ENCODE measurements around the gene PRMT3.
"Not testable (repeated sequence)": the region's sequence is repeated elsewhere in the genome, so short reads cannot be mapped to it uniquely, and the experiment has no call there.

Gene PRMT3

DNA sequence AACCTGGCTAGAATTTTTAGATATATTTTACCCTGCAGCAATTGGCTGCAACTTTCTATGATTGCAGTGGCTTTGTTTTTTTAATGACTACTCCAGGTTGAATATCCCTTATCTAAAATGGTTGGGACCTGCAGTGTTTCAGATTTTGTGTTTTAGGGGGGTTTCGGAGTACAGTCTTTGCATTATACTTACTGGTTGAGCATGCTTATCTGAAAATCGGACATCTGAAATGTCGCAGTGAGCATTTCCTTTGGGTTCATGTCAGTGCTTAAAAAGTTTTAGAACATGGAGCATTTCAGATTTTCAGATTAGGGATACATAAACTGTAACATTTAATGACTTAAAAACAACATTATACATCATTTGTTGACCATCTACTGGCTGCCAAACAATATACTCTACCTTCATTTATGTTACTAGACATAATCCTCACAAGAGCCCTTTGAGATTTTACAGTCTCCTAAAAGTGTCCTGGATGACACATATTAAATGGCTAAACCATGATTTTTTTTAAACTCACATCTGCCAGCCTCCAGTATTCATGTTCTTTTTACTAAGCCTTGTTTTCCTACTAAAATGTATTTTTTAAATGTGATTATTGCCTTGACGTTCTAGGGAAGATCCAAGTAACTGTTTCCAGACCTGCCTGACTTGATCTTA is 66.3 kb downstream of the PRMT3 start:
- in situ Hi-C loops (cut with MboI; ENCODE audit: low sequenced_read_pairs) = no loop called here

DNA sequence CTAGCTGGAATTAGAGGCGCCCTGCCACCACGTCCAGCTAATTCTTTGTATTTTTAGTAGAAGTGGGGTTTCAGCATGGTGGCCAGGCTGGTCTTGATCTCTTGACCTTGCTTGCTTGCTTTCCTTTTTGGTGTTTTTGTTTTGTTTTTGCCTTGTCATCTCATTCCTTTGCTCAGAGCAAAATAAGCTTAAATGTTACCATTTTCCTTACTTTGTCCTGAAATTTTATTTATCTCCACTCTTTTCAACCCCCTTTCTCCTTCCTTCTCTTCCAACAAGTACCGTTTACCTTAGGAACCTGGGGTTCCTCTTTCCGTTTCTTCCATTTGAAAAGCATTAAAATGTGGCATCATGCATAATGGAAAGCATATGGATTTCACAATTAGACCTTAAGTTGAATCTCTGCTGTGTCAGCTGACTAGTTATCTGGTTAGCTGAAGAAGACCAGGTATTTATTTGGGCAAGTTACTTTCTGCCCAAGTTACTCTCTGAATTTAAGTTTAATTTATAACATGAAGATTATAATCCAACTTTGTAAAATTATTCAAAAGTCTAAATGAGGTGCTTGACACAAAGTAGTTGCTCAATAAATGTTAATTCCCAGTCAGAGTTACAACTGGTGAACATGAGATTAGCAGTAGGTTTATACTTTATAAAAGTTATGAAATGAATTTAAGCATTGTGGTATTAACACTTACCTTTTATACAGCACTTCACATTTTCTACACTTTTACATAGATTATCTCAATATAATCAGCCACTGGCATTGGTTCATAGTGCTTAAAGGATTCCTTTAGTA is 69.7 kb downstream of the PRMT3 start:
- in situ Hi-C loops (cut with MboI; ENCODE audit: low sequenced_read_pairs) = no loop called here

GRCh38 chr11:20457934-20458680 is 70.6 kb downstream of the PRMT3 start:
- in situ Hi-C loops (cut with MboI; ENCODE audit: low sequenced_read_pairs) = no loop called here

GRCh38 chr11:20458905-20459632 is 71.6 kb downstream of the PRMT3 start:
- in situ Hi-C loops (cut with MboI; ENCODE audit: low sequenced_read_pairs) = no loop called here

DNA sequence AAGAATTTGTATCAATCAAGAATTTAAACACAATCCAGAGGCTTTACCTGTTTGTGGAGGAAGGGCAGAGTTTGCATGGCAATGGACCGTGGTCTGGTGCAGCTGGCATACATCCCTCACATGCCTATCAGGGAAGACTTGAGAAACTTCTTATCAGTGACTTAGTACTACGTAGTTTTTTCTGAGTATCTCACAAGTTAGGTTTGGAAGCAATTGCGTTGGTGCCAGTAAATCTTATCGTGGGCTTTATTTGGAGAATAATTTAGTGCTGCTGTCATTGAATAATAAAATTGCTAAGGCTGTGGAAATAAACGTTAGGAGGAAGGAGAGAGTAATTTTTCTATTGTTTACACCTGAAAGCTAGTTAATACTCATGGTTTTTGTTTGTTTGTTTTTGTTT is 72.3 kb downstream of the PRMT3 start:
- in situ Hi-C loops (cut with MboI; ENCODE audit: low sequenced_read_pairs) = no loop called here

DNA sequence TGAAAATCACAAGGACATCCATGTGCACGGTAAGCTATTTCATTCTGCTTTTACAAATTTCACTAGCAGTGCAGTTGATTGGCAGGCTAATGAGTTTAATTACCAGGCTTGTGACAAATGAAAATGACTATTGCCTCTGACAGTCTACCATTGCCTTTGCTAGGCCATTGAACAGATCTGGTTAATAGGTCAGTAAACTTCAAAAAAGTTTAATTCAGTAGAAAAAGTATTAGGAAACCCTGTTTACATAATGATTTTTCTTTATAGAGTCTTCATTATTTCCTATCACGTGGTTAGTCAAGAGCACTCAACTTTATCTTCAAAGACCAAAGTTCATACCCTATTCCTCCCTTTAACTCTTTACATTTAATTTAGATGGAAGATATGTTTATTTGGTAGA is 77.0 kb downstream of the PRMT3 start:
- in situ Hi-C loops (cut with MboI; ENCODE audit: low sequenced_read_pairs) = no loop called here

- in situ Hi-C loops (cut with MboI; ENCODE audit: low sequenced_read_pairs) = no loop called here
Observed at GRCh38 chr11:20467487-20468185, 80.1 kb downstream of the PRMT3 start.

DNA sequence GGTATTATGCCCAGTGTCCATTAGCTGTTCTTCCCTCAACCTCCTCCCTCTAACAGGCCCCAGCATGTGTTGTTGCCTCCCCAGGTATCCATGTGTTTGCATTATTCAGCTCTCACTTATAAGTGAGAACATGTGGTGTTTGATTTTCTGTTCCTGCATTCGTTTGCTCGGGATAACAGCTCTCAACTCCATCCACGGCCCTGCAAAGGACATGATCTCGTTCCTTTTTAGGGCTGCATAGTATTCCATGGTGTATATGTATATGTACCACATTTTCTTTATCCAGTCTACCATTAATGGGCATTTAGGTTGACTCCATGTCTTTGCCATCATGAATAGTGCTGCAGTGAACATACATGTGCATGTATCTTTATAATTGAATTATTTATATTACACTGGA is 82.8 kb downstream of the PRMT3 start:
- in situ Hi-C loops (cut with MboI; ENCODE audit: low sequenced_read_pairs) = no loop called here

GRCh38 chr11:20471929-20472328 is 84.4 kb downstream of the PRMT3 start:
- in situ Hi-C loops (cut with MboI; ENCODE audit: low sequenced_read_pairs) = not testable (repeated sequence)

GRCh38 chr11:20474176-20474881 is 86.8 kb downstream of the PRMT3 start:
- in situ Hi-C loops (cut with MboI; ENCODE audit: low sequenced_read_pairs) = no loop called here

GRCh38 chr11:20474882-20475517 is 87.5 kb downstream of the PRMT3 start:
- in situ Hi-C loops (cut with MboI; ENCODE audit: low sequenced_read_pairs) = no loop called here

DNA sequence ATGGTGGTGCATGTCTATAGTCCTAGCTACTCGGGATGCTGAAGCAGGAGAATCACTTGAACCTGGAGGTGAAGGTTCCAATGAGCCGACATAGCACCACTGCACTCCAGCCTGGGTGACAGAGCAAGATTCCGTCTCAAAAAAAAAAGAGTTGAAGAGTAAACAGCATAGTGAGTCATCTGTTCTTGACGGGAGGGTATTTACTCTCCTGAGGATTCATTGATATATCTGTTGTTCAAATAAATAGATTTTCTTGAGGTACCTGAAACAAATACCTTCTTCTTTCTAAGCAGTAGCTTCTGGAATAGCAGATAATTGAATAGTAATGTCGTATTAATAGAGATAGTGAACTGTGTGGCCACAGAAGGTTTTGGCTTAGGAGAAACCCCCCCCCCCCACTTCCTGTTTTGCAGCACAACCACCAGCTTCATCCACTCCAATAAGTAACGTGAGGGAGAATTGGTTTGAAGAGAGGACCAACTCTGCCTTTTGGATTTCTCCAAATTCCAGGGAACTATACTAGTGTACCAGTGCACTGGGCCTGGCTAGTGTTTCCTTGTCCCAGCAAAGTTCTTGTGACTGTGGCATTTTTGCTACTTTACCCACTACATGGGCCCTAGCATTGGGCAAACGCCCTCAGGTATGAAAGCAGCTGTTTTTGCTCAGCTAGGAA is 90.0 kb downstream of the PRMT3 start:
- in situ Hi-C loops (cut with MboI; ENCODE audit: low sequenced_read_pairs) = no loop called here

DNA sequence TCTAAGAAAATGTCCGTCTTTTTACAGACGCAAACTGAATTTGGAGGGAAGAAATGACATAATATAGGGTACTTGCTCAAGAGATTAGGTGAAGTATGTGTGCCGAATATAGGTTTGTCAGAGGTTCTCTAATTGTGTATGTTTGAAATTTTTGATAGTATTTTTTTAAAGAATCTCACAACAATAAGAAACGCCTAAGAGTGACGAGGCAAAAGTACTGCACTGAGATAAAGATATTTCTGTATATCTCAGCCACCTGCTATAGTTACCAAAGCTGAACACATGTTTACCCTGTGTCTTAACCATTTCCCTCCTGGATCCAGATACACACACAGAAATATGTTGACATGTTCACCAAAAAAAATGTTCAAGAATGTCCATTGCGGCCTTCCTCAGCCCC is 92.0 kb downstream of the PRMT3 start:
- in situ Hi-C loops (cut with MboI; ENCODE audit: low sequenced_read_pairs) = no loop called here

GRCh38 chr11:20483931-20484330 is 96.4 kb downstream of the PRMT3 start:
- in situ Hi-C loops (cut with MboI; ENCODE audit: low sequenced_read_pairs) = no loop called here

- in situ Hi-C loops (cut with MboI; ENCODE audit: low sequenced_read_pairs) = not testable (repeated sequence)
Observed at GRCh38 chr11:20484416-20484815, 96.9 kb downstream of the PRMT3 start.

- in situ Hi-C loops (cut with MboI; ENCODE audit: low sequenced_read_pairs) = no loop called here
Observed at GRCh38 chr11:20488352-20488751, 100.8 kb downstream of the PRMT3 start.

DNA sequence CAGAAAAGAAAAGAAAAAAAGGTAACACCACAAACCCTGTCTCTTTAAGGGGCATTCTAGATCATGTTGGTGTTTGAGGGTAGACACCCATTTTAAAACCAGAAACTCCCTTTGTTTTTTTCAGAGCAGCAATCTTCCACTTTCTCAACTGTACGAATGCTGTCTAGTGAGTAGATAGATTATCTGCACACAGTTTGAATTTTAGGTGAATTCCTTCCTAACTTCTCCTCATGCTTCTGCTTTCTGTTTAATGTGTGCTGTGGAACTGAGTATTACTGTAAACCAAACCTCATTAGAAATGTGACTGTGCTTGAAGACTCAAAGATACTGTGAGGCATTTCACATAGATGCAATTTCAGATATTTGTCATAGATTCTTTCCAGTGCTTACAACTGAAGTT is 102.4 kb downstream of the PRMT3 start:
- in situ Hi-C loops (cut with MboI; ENCODE audit: low sequenced_read_pairs) = no loop called here

DNA sequence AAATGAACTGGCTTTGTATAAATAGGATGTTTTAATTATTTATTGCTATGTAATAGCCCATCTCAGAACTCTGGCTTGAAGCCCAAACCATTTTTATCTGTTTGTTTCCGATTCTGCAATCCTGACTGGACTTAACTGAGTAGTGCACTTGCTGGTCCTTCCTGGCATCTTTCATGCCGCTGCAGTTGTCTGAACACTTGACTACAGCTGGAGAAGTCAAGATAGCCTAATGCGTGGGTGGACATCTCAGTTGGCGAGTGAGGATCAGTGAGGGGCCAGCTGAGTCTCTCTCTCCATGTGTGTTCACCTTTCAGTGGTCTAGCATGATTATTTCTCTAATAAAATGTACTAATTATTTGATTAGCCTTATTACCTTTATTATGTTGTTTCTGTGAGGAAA is 105.8 kb downstream of the PRMT3 start:
- in situ Hi-C loops (cut with MboI; ENCODE audit: low sequenced_read_pairs) = no loop called here
